ENCODE measurements around the gene NECTIN1.
"Not testable (repeated sequence)": the region's sequence is repeated elsewhere in the genome, so short reads cannot be mapped to it uniquely, and the experiment has no call there.

Gene NECTIN1

GRCh38 chr11:119615003-119615881 is 113.8 kb downstream of the NECTIN1 start:
- no peak for DNase-seq

- DNase-seq = no peak
These were observed 114.6 kb downstream of the NECTIN1 start for GRCh38 chr11:119614222-119615002.

- DNase-seq = no peak
These were observed 116.2 kb downstream of the NECTIN1 start for GRCh38 chr11:119612814-119613213.

GRCh38 chr11:119610836-119611426 is 118.1 kb downstream of the NECTIN1 start:
- DNase-seq = no peak

- no peak for DNase-seq
These were observed 120.2 kb downstream of the NECTIN1 start for GRCh38 chr11:119608781-119609180.

GRCh38 chr11:119608201-119608600 is 120.8 kb downstream of the NECTIN1 start:
- no peak for DNase-seq

GRCh38 chr11:119607726-119608125 is 121.3 kb downstream of the NECTIN1 start:
- no peak for DNase-seq

- no peak for DNase-seq
These were observed 123.8 kb downstream of the NECTIN1 start for GRCh38 chr11:119605137-119605665.

- DNase-seq = no peak
These were observed 126.1 kb downstream of the NECTIN1 start for GRCh38 chr11:119602745-119603373.

- DNase-seq = no peak
These were observed 129.0 kb downstream of the NECTIN1 start for GRCh38 chr11:119599864-119600541.

GRCh38 chr11:119595941-119596340 is 133.1 kb downstream of the NECTIN1 start:
- not testable (repeated sequence) for DNase-seq

GRCh38 chr11:119594639-119595249 is 134.3 kb downstream of the NECTIN1 start:
- peak; percentile 65 for DNase-seq

- no peak for DNase-seq
These were observed 135.7 kb downstream of the NECTIN1 start for GRCh38 chr11:119593346-119593745.

GRCh38 chr11:119592642-119593041 is 136.4 kb downstream of the NECTIN1 start:
- no peak for DNase-seq

GRCh38 chr11:119591836-119592310 is 137.1 kb downstream of the NECTIN1 start:
- DNase-seq = no peak

GRCh38 chr11:119590651-119591351 is 138.2 kb downstream of the NECTIN1 start:
- no peak for DNase-seq

GRCh38 chr11:119589001-119589400 is 140.0 kb downstream of the NECTIN1 start:
- no peak for DNase-seq
